ENCODE results near the gene NCAPG2.
"Not testable (repeated sequence)": the region's sequence is repeated elsewhere in the genome, so short reads cannot be mapped to it uniquely, and the experiment has no call there.

NCAPG2 gene

DNA sequence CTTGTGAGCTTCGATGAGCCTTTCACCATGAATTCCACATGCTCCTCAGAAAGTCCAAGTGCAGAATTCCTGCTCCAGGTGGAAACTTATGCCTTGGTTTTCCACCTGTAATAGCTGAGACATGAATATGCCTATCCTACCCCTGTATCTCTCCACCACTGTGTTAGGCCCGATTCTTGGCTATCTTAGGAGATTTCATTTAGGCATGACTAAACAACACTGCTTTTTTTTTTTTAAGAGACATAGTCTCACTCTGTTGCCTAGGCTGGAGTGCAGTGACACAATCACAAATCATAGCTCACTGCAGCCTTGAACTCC lies 57.2 kb downstream of the NCAPG2 start:
- H3K9me3 ChIP-seq (ENCODE audit: control insufficient read depth, low read length): no peaks in the 10 kb centered on the region
- no peak overlapping the region for H3K27ac ChIP-seq (ENCODE audit: insufficient read depth, low read length, poor library complexity, severe bottlenecking)
- no peaks in the 10 kb centered on the region for H3K27me3 ChIP-seq (replicated peaks; ENCODE audit: control insufficient read depth, insufficient read depth, low read length, poor library complexity, severe bottlenecking)
- no peak overlapping the region for H3K4me3 ChIP-seq (ENCODE audit: insufficient read depth, low read depth, low read length, poor library complexity, severe bottlenecking)
- no peaks in the 10 kb centered on the region for H3K4me1 ChIP-seq (ENCODE audit: control insufficient read depth, insufficient read depth, low read length, poor library complexity, severe bottlenecking)
- no peak for DNase-seq
- no peaks in the 10 kb centered on the region for H3K36me3 ChIP-seq (ENCODE audit: control insufficient read depth, insufficient read depth, low read length)

- Histone ChIP-seq H3K4me3 (ENCODE audit: insufficient read depth, low read depth, low read length, poor library complexity, severe bottlenecking) (no peak overlapping the region), H3K27me3 (replicated peaks; ENCODE audit: control insufficient read depth, insufficient read depth, low read length, poor library complexity, severe bottlenecking) (no peaks in the 10 kb centered on the region), H3K27ac (ENCODE audit: insufficient read depth, low read length, poor library complexity, severe bottlenecking) (no peak overlapping the region), H3K9me3 (ENCODE audit: control insufficient read depth, low read length) (no peaks in the 10 kb centered on the region), H3K4me1 (ENCODE audit: control insufficient read depth, insufficient read depth, low read length, poor library complexity, severe bottlenecking) (no peaks in the 10 kb centered on the region), H3K36me3 (ENCODE audit: control insufficient read depth, insufficient read depth, low read length) (no peaks in the 10 kb centered on the region)
- no peak for DNase-seq
Observed at GRCh38 chr7:158646766-158647474, 57.7 kb downstream of the NCAPG2 start.

GRCh38 chr7:158645842-158646241 lies 58.8 kb downstream of the NCAPG2 start:
- no peak for DNase-seq
- H3K27ac ChIP-seq (ENCODE audit: insufficient read depth, low read length, poor library complexity, severe bottlenecking): no peak overlapping the region
- no peak overlapping the region for H3K4me3 ChIP-seq (ENCODE audit: insufficient read depth, low read depth, low read length, poor library complexity, severe bottlenecking)
- no peaks in the 10 kb centered on the region for H3K4me1 ChIP-seq (ENCODE audit: control insufficient read depth, insufficient read depth, low read length, poor library complexity, severe bottlenecking)
- no peaks in the 10 kb centered on the region for H3K27me3 ChIP-seq (replicated peaks; ENCODE audit: control insufficient read depth, insufficient read depth, low read length, poor library complexity, severe bottlenecking)
- H3K36me3 ChIP-seq (ENCODE audit: control insufficient read depth, insufficient read depth, low read length): no peaks in the 10 kb centered on the region
- no peaks in the 10 kb centered on the region for H3K9me3 ChIP-seq (ENCODE audit: control insufficient read depth, low read length)

- Histone ChIP-seq H3K4me3 (ENCODE audit: insufficient read depth, low read depth, low read length, poor library complexity, severe bottlenecking) (no peak overlapping the region), H3K4me1 (ENCODE audit: control insufficient read depth, insufficient read depth, low read length, poor library complexity, severe bottlenecking) (no peaks in the 10 kb centered on the region), H3K9me3 (ENCODE audit: control insufficient read depth, low read length) (no peaks in the 10 kb centered on the region), H3K36me3 (ENCODE audit: control insufficient read depth, insufficient read depth, low read length) (no peaks in the 10 kb centered on the region), H3K27ac (ENCODE audit: insufficient read depth, low read length, poor library complexity, severe bottlenecking) (no peak overlapping the region), H3K27me3 (replicated peaks; ENCODE audit: control insufficient read depth, insufficient read depth, low read length, poor library complexity, severe bottlenecking) (no peaks in the 10 kb centered on the region)
- DNase-seq: no peak
Observed at GRCh38 chr7:158642149-158642548, 62.5 kb downstream of the NCAPG2 start.

DNA sequence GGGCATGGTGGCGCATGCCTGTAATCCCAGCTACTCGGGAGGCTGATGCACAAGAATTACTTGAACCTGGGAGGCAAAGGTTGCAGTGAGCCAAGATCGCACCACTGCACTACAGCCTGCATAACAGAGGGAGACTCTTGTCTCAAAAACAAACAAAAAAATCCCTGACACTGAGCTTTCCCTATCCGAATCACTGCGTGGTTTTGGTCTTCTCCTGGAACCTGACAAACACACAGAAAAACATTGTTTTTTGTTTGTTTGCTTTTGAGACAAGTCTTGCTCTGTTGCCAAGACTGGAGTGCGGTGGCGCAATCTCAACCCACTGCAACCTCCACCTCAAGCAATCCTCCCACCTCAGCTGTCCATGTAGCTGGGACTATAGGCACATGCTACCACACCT lies 66.6 kb downstream of the NCAPG2 start:
- no peak overlapping the region for H3K27ac ChIP-seq (ENCODE audit: insufficient read depth, low read length, poor library complexity, severe bottlenecking)
- no peaks in the 10 kb centered on the region for H3K4me1 ChIP-seq (ENCODE audit: control insufficient read depth, insufficient read depth, low read length, poor library complexity, severe bottlenecking)
- H3K36me3 ChIP-seq (ENCODE audit: control insufficient read depth, insufficient read depth, low read length): no peaks in the 10 kb centered on the region
- no peak for DNase-seq
- H3K27me3 ChIP-seq (replicated peaks; ENCODE audit: control insufficient read depth, insufficient read depth, low read length, poor library complexity, severe bottlenecking): no peaks in the 10 kb centered on the region
- no peak overlapping the region for H3K4me3 ChIP-seq (ENCODE audit: insufficient read depth, low read depth, low read length, poor library complexity, severe bottlenecking)
- H3K9me3 ChIP-seq (ENCODE audit: control insufficient read depth, low read length): no peaks in the 10 kb centered on the region

DNA sequence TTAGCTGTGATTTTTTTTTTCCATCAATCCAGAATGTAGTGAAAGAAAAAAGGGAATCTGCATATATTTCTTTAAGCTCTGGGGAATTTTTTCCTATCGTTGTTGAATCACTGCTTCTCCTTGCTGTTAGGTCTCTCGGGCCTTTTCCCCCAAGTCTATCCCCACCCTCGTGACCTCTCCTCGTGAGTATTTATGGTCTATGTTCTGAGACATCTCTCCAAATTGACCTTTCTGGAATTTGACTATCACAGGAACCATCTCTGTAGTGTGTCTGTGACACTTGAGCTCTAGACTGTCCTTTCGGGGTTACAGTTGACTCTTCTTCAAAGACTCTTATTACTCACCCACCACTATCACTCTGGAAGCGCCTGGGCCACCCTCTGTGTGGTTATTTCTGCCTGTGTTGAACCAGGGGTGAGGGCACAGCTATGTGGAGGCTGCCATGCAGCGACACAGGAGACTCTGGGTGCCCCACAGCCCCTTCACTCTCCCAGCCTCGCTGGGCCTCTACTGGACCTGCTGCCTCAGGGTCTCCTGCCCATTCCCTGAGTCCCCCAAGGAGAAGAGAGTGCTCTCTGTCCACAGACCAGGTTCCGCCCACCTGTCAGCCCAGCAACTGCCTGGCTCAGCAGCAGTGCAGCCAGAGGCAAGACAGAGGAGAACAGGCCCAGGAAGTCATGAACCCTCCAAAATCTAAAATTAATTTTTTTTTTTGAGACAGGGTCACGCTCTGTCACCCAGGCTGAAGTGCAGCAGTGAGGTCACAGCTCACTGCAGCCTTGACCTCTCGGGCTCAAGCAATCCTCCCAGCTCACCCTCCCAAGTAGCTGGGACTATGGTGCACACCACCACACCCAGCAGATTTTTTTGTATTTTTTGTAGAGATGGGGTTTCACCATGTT lies 71.3 kb downstream of the NCAPG2 start:
- no peaks in the 10 kb centered on the region for H3K9me3 ChIP-seq (ENCODE audit: control insufficient read depth, low read length)
- no peak overlapping the region for H3K27ac ChIP-seq (ENCODE audit: insufficient read depth, low read length, poor library complexity, severe bottlenecking)
- no peak for DNase-seq
- H3K36me3 ChIP-seq (ENCODE audit: control insufficient read depth, insufficient read depth, low read length): no peaks in the 10 kb centered on the region
- H3K4me1 ChIP-seq (ENCODE audit: control insufficient read depth, insufficient read depth, low read length, poor library complexity, severe bottlenecking): no peaks in the 10 kb centered on the region
- no peak overlapping the region for H3K4me3 ChIP-seq (ENCODE audit: insufficient read depth, low read depth, low read length, poor library complexity, severe bottlenecking)
- no peaks in the 10 kb centered on the region for H3K27me3 ChIP-seq (replicated peaks; ENCODE audit: control insufficient read depth, insufficient read depth, low read length, poor library complexity, severe bottlenecking)

- Histone ChIP-seq H3K9me3 (ENCODE audit: control insufficient read depth, low read length) (no peaks in the 10 kb centered on the region), H3K27ac (ENCODE audit: insufficient read depth, low read length, poor library complexity, severe bottlenecking) (no peak overlapping the region), H3K27me3 (replicated peaks; ENCODE audit: control insufficient read depth, insufficient read depth, low read length, poor library complexity, severe bottlenecking) (no peaks in the 10 kb centered on the region), H3K4me3 (ENCODE audit: insufficient read depth, low read depth, low read length, poor library complexity, severe bottlenecking) (no peak overlapping the region), H3K4me1 (ENCODE audit: control insufficient read depth, insufficient read depth, low read length, poor library complexity, severe bottlenecking) (no peaks in the 10 kb centered on the region), H3K36me3 (ENCODE audit: control insufficient read depth, insufficient read depth, low read length) (no peaks in the 10 kb centered on the region)
- no peak for DNase-seq
Observed at GRCh38 chr7:158631574-158632195, 72.9 kb downstream of the NCAPG2 start.

DNA sequence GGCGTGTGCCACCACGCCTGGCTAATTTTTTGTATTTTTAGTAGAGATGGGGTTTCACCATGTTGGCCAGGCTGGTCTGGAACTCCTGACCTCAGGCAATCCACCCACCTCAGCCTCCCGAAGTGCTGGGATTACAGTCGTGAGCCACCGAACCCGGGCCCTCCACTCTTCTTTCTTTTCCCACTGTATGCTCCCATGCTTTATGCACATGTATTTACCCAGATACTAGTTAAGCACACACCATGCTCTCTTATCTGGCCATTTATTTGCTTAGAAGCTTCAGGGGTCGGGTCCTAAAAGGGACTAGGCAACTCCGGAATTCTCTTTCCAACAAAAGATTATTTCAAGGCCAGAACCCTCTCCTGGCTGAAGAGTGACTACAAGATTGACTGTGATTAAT lies 78.3 kb downstream of the NCAPG2 start:
- H3K27ac ChIP-seq (ENCODE audit: insufficient read depth, low read length, poor library complexity, severe bottlenecking); DNase-seq; H3K4me3 ChIP-seq (ENCODE audit: insufficient read depth, low read depth, low read length, poor library complexity, severe bottlenecking); H3K9me3 ChIP-seq (ENCODE audit: control insufficient read depth, low read length); H3K36me3 ChIP-seq (ENCODE audit: control insufficient read depth, insufficient read depth, low read length); H3K4me1 ChIP-seq (ENCODE audit: control insufficient read depth, insufficient read depth, low read length, poor library complexity, severe bottlenecking); H3K27me3 ChIP-seq (replicated peaks; ENCODE audit: control insufficient read depth, insufficient read depth, low read length, poor library complexity, severe bottlenecking): not testable (repeated sequence)

DNA sequence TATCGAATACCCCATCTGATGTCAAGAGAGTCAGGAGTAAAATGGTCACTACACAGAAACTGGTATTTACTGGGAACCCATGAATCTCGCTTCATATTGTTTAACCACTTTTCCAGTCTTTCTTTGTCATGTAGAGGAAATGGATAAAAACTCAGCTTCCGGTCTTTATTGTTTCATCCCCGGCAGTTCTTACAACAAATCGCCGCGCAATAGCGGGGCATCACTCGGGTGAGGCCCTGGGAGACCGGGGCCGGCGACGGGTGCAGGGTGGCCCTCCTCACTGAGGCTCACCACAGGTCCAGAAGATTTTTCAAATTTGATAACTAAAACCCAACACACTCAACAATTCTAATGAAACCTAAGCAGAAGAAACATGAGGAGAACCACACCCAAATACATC lies 81.4 kb downstream of the NCAPG2 start:
- Histone ChIP-seq H3K4me3 (ENCODE audit: insufficient read depth, low read depth, low read length, poor library complexity, severe bottlenecking) (no peak overlapping the region), H3K9me3 (ENCODE audit: control insufficient read depth, low read length) (no peaks in the 10 kb centered on the region), H3K4me1 (ENCODE audit: control insufficient read depth, insufficient read depth, low read length, poor library complexity, severe bottlenecking) (no peaks in the 10 kb centered on the region), H3K27ac (ENCODE audit: insufficient read depth, low read length, poor library complexity, severe bottlenecking) (no peak overlapping the region), H3K36me3 (ENCODE audit: control insufficient read depth, insufficient read depth, low read length) (no peaks in the 10 kb centered on the region), H3K27me3 (replicated peaks; ENCODE audit: control insufficient read depth, insufficient read depth, low read length, poor library complexity, severe bottlenecking) (no peaks in the 10 kb centered on the region)
- no peak for DNase-seq

DNA sequence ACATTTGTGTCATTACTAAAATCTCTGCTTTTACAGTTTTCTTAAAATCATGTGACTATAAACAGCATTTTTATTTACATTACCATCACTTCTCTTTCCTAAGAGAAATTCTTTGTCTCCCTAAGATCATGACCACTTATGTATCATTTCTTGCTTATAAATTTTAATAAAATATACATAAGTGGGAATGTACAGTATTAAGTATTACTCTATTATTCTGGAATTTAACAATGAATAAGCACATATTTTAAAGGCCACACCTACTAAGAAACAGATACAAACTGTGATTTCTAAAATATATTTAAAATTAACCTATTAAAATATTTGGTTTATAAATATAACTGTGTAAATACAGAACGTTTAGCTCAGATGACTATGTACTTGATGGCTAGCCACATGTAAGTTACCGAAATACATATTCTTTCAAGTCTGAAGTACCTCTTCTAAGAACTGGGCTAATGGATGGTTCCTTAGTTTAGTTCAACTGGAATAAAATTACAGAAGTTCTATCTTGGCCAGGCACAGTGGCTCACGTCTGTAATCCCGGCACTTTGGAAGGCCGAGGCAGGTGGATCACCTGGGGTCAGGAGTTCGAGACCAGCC lies 83.7 kb downstream of the NCAPG2 start:
- H3K36me3 ChIP-seq (ENCODE audit: control insufficient read depth, insufficient read depth, low read length): no peaks in the 10 kb centered on the region
- H3K4me1 ChIP-seq (ENCODE audit: control insufficient read depth, insufficient read depth, low read length, poor library complexity, severe bottlenecking): no peaks in the 10 kb centered on the region
- no peak for DNase-seq

More for the DNA sequence above, 83.7 kb downstream of the NCAPG2 start:
- no peak overlapping the region for H3K27ac ChIP-seq (ENCODE audit: insufficient read depth, low read length, poor library complexity, severe bottlenecking)
- no peaks in the 10 kb centered on the region for H3K27me3 ChIP-seq (replicated peaks; ENCODE audit: control insufficient read depth, insufficient read depth, low read length, poor library complexity, severe bottlenecking)
- H3K4me3 ChIP-seq (ENCODE audit: insufficient read depth, low read depth, low read length, poor library complexity, severe bottlenecking): no peak overlapping the region
- H3K9me3 ChIP-seq (ENCODE audit: control insufficient read depth, low read length): no peaks in the 10 kb centered on the region
